ENCODE measurements around the gene SEZ6.

GRCh38 chr17:28955408-28955807 is 50.4 kb downstream of the SEZ6 start:
- TF ChIP-seq CTCF (IDR thresholded peaks at IDR 0.05), result no peak
- no peak for TF ChIP-seq POLR2A (IDR thresholded peaks at IDR 0.05)
- TF ChIP-seq POLR2AphosphoS5 (IDR thresholded peaks at IDR 0.05; ENCODE audit: insufficient read depth in 1 of 2, low read depth in 1 of 2), result no peak

Measured in vagina (tissue), 2 donors.